HG03103 (cell line): ENCODE results near the gene TET3.
A peak's percentile ranks its signal among the peaks of the same experiment; 100 is the strongest.

Experiments
- ATAC-seq: cut with Tn5 transposase; IDR thresholded peaks from one replicate; pipeline ENCODE4 v1.9.1; 2021; ENCODE audit warnings: low read depth; ENCODE audit not compliant: unreplicated experiment

The TET3 gene

DNA sequence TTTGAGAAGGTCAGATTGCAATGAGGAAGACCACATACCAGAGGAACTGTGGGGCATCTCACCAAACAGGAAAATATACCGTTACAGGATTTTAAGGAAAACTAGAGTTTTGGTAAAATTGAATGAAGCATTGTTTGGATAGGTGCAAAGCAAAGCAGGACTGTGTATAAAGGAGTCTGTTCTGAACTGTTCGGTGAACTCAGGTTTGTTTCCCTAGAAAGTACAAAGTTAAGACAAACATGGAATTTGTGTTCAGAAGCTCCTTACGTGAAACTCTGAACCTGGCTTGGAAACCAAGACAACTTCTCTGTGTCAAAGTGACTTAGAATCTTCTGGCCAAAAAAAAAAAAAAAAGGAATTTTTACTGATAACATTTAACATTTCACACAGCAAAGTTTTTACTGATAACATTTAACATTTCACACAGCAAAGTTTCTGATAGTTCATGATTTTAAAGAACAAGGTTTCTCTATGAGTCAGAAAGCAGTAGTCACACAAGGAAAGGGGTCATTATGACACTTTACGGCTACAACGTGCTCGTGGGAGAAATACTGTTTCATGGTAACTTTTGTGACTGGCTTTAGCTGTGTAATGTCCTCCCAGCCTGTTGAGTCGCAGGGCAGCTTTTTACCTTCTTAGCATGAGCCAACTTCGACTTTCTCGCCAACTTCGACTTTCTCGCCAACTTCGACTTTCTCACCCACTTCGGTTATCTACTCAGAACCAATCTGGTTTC lies 21.2 kb upstream of the TET3 start:
- ATAC-seq, result no peak

DNA sequence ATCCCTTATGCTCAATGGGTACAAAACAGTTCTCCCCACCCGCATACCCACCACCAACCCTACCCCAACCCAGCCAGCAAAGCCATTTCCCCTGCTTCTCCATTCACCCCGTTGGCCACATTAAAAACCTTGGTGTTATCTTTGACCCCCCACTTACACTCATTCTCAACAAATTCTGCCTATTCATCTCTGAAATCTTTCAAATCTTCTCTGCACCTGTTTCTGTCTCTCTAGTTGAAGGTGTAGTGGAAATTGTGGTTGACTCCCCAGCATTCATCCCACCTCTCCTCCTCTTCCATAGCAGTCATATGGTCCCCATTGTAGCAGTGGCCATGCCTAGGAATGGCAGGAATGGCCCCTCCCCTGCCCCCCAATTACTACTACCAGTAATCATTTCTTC lies 20.5 kb upstream of the TET3 start:
- no peak for ATAC-seq

DNA sequence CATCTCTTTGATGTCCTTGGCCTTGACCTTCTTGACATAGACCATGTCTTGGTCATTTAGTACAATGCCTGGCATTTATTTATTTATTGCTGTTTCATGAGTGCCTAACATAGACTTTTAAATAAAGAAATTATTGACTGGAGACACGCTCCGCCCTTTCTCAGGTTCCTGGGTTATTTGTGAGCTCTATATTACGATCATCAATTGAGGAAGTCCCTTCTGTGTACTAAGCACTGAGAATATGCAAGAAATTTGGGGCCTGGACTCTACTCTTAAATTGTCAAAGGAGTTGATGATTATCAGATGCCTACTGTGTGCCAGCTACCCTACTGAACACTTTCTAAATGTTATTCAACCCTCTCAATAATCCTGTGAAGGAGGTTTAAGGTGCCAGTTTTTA lies 19.7 kb upstream of the TET3 start:
- no peak for ATAC-seq

DNA sequence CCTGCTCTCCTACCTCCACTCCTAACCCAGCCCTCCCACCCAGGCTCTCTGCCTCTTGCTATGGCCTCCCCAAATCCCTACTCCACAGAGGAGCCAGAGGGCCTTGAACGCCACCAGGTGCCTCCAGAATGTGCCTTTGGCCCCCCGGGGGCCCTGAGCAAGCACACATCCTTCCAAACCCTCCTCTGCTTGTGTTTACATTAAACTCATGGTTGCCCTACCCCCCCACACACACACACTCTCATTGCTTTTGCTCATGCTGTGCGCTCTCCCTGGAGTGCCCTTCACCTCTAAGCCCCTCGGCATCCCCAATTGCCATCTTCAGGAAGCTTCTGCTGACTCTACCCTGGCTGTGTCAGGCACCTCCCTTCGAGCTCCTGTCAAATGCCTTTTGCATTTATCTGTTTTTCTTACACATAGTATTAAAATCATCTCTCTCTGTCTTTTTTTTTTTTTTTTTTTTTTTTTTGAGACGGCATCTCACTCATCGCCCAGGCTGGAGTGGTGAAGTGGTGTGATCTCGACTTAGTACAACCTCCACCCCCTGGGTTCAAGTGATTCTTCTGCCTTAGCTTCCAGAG lies 16.3 kb upstream of the TET3 start:
- ATAC-seq, result no peak

DNA sequence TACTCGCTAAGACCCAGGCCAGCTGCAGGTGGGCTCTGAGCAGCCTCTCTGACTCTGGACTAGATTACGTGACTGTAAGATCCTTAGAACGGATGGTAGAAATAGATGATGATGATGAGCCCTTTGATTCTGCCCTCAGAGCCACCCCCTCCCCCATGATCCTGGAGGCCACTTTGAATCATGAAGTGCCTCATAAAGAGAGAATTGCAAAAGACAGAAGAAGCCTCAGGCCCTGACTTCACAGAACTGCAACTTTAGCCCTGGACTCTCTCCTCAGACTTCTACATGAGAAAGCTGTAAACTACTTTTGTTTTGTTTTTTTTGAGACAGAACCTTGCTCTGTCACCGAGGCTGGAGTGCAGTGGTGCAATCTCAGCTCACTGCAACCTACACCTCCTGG lies 15.4 kb upstream of the TET3 start:
- ATAC-seq, result no peak

DNA sequence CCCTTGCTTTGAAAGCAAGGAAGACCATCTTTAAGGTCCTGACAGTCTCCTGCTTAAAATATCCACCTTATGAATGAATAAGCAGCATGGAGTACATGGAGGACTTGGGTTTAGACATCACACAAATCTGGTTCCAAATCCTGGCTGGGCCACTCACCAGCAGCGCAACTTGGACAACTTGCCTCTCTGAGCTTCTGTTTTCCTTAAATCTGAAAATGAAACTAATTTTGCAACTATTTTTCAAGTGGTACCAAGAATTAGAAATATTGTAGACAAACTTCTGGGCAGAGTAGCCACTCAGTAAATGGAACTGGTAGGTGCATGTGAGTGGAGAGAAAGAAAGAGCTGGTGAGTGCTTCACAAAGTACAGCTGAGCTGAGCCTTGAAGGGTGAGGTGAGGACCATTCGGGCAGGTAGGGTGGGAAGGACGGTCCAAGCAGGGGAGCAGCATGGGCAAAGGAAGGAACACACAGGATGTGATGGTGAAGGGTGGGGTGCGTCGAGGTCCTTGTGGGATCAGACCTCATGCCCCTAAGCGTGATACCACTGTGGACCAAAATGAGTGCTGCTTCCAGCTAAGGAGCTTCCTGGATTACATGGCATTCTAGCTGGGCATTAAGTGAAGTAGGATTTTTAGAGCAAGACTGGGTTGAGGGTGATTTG lies 14.4 kb upstream of the TET3 start:
- ATAC-seq, result no peak

DNA sequence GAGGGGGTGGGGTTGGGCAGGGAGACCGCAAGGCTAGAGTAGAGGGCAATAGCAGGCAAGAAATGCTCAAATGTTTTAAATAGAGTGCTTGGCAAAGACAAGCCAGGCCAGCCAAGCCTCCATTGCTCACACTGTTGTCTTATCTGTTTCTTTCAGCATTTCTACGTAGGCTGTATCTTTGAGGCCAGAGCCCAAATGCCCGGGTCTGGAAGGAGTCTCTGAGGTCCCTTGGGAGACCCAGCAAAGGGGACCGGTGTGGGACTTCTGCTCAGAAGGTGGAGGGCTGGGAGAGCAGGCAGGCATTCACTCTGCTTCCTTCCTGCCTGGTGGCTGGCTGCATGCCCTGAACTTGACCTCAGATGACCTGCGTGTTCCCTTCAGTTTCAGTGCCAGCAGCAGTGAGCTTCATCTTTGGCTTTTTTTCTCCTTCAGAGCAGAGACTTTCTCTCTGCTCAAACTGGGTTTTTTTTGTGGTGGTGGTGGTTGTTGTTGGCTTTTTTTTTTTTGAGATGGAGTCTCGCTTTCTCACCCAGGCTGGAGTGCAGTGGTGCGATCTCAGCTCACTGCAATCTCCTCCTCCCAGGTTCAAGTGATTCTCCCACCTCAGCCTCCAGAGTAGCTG lies 13.7 kb upstream of the TET3 start:
- peak; percentile 76 for ATAC-seq

DNA sequence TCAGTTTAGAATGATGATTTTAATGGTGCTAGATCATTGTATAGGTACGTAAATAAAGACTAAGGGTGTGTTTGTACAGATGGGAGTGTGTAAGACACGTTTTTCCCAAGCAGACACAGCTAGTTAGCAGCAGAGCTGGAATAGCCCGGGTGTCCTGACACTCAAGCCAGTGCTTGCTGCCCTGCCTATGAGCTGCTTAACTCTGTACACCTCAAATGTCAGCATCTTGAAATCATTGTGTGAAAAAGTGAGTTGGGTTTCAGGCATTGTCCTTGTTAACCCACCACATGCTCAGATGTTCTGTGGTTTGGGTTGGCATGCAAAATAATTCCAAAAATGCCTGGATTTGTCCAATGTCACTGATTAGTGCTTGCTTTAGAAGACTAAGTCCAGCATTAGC lies 13.0 kb upstream of the TET3 start:
- ATAC-seq, result no peak

DNA sequence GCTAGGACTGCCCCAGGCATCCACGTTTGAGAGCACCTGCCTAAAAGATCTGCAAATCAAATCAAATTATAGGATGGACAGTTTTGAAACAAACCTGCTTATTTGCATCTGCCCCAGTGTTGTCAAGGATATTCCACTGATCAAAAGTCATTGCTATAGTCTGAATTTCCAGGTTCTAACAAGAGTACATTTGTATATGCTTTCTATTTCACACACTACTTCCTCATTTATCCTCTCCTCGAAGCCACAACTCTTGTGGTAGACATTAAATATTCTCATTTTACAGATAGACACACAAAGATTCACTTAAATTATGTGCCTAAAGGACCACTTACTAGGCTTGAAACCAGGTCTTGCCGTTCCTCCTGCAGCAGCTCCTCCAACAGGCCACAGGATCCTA lies 11.9 kb upstream of the TET3 start:
- ATAC-seq, result peak; percentile 33

DNA sequence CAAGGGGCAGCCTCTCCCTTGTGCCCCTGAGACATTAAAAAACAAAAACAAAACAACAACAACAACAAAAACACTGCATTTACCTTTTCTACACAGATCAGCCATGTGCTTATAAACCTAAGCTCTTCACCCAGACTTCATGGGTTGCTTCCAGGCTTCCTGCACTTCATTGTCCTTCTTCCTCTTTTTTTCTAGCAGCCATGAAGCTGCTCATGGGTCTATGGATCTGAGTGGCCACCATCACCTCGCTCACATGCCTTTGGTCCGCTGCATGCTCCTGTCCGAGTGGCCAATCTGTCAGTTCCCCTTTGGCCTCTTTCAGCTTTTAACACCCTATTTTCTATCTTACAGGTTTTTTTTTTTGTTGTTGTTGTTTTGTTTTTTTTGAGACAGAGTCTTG lies 9.0 kb upstream of the TET3 start:
- ATAC-seq, result no peak

DNA sequence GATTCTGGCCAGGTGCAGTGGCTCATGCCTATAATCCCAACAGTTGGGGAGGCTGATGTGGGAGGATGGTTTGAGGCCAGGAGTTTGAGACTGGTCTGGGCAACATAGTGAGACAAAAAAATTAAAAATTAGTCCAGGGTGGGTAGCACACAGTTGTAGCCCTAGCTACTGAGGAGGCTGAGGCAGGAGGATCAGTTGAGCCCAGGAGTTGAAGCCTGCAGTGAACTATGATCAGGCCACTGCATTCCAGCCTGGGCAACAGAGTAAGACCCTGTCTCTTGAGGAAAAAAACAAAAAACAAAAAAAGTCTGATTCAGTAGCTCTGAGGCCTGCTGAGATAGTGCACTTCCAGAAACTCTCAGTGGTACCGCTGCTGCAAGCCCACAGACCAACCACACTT lies 7.9 kb upstream of the TET3 start:
- no peak for ATAC-seq

DNA sequence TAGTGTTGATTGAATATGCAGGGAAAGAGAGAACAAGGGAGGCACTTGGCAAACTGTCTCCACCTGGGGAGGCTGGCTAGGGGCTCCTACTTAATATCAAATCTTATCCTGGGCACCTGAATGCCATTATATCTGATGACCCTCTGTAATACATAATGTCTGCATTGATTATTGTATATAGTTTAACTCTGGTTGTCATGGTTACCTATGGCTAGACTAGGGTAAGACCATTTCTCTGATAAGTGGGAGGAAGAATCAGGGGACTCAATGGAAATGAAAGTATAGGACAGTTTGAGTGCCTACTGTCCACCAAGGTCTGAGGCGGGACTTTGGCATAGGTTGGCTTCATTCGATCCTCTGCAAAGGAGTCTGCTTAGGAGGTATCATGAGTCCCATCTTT lies 7.2 kb upstream of the TET3 start:
- no peak for ATAC-seq

DNA sequence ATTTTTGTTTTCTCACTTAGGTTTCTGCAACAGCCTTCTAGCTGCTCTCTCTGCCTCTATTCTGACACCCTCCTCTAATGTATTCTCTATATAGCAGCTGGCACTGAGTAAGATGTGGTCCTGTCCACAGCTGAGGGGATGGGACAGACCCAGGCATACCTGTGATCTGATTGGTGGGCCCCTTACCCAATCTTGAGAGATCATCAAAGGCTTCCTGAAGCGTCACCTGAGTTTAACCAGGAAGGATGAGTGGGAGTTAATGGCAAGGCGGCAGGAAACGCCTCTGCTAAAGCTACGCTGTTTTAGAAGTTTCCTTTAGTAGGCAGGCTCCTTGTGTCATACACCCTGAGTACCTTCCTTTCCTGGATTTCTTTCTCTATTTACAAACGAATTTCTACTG lies 5.7 kb upstream of the TET3 start:
- ATAC-seq, result no peak

DNA sequence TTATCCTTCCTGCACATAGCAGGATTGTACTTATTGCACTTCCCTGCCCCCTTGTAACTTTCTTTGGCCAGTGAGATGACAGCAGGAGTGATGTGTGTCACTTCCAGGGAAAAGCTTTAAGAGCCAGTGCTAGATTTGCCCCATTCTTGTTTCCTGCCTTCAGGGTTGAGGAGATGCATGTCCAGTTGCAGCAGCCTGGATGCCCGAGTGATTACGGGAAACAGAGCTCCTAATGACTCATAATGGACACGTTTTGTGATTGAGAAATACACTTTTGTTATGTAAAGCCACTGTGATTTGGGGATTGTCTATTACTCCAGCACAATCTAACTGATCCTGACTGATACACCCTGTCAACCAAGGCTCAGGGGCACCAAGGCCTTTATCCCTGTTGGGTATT lies 5.0 kb upstream of the TET3 start:
- ATAC-seq, result no peak

DNA sequence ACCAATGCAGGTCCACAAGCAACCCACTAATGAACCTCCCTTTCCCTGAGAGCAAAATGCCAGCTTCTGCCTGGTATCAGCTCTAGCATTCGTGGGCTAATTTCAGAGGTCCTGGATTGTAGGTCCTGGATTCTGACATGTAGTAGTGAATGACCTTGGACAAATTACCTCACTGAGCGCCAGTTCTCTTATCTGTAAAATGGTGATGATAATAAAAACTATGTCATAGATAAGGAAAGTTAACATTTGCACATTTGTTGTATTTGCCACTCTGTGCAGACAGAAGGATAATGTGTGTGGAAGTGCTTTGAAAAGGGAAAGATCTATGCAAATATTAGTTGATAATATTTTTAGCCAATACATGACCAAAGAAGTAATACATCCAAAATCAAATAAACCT lies 4.1 kb upstream of the TET3 start:
- no peak for ATAC-seq

DNA sequence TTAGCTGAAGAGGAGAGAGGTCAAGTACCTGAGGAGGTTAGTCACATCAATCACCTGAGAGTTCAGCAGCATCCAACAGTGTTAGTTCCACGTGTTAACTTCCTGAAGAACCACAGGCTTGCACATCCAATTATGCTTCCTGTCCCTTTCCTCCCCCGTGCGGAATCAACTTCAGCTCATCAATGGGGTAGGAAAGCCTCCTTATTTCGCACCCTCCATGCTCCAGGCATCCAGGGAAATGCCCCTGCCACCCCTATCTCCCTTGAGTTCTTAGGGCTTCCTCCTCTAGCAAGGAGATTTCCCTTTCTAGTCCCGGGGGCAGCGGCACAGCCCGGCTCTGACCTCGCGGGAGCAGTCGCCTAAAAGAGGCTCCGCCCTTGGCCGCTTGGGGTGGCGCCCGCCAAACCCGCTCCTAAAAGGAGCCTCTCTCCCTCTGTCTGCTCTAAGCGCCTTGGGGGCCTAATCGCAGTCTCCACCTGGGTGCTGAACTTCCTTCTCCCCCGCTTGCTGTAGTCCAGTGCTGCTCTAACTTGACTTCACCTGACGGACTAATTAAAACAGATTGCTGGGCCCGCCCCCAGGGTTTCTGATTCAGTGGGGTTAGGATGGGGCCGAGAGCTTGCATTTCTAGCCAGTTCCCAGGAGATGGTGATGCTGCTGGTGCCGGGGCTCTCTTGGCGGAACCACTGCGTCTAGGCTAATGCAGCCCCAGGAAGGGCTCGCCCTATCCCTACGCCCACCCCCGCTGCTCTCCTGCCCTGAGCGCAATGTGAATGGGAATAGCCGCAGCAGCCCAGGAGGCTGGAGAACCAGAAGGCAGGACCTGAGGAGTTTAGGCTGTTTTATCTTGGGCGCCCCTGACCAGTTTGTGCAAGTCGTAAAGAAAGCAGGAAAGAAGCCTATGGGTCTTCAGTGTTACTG lies 3.4 kb upstream of the TET3 start:
- no peak for ATAC-seq

DNA sequence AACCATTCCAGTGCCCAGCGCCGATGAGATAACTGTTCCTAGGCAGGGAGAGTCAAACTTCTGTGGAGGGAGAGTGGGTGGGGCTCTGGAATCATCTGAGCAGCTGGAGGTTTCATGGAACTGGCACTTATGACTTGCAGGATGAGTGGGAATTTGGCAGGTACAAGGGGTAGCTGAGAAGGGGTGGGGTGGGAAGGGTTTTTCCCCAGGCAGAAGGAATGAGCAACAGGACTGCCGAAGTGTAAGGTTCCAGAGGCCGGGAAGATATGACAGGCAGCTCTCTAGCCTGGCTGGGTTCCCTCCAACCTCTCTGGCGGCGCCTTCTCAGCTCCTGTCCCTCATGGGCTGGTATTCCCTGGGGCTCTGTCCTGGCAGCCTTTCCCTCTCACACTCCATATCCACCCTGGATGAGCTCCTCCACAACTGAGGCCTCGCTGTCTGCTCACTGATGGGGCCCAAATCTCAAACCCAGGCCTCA lies 2.5 kb upstream of the TET3 start:
- ATAC-seq, result no peak

DNA sequence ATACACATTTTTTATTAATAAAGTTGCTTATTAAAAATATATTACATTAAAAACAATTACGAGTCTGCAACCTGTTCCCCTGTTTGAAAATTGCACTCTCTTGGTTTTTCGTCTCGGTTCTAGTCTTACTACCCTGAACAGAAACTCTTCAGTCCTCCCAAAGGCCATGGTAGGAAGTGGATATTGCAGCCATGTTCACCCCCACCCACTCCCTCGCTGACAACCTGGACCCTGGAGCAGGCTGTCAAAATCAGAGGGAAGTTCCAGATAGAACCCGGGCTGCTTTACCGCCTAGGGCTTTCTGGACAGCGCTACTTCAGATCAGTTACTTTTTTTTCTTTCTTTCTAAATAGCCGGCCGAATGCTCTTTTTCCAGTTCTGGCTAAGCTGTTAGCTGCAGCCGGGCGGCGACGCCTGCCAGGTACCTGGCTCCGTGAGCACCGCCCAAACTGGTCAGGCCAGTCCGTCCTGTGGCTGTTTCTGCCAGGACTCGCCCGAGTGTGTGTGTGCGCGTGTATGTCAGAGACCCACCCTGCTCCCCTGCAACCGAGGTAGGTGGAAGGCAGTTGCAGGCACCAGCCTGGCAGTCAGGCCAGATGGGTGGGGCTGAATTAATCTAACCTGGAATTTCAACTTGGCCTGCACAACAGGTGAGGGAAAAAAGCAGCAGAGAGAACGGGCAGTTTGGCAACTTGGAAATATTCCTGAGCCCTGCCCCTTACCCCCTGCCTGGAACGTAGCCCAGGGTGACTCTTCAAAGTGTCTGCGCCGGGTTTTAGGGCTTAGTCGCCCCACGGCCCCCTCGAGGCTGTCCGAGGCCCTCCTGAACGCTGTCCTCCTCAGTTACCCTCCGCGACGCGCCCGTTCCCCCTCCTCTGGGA lies 1.1 kb upstream of the TET3 start:
- no peak for ATAC-seq

DNA sequence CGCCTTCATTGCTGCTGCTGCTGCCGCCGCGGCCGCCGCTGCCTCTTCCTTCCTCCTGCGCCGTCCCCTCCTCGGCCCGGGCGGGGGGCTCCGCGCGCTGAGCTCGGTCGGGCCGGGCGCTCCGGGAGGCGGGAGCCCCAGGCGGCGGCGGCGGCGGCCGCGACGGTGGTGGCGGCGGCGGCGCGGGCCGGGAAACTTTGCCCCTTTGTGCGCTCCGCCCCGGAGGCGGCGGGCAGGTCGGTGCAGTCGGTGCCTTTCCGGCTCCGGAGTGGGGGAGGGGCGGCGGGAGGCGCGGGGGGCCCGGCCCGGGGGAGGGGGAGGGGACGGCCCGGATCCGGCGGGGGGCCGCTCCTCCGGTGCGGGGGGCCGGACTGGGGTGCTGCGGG lies 205 bp downstream of the TET3 start:
- peak; percentile 3 for ATAC-seq
